NCI-H446 treated with DMSO at 0.1 percent for 48 hours (cell line): Measurements from ENCODE around the gene EHMT1.

Experiments
- DNase-seq: peaks from one replicate; lab custom pipeline; 2025; lab: John Stamatoyannopoulos, UW

The EHMT1 gene

DNA sequence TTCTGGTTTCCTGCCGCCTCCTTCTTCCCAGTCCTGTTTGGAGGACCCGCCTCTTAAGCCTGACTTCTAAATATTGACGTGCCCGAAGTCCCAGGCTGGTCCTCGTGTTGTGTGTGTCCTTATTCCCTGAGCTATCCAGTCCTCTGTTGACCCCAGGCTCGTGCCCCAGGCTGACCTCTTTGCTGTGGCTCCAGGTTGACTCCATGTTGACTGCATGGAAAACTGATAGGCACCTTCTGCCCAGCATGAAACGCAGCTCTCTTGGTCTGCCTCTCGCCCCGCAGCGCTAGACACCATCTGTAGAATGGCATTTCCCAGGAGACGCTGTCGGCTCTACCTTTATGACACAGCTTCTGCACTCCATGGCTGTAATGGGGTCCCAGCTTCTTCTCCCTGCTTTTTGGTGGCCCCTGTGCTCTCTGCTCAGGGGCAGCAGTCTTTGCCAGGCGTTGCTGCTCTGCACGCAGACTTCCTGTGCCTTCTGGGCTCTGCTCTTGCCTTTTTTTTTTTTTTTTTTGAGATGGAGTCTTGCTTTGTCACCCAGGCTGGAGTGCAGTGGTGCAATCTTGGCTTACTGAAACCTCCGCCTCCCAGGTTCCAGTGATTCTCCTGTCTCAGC is 28.4 kb downstream of the EHMT1 start:
- no peak for DNase-seq

GRCh38 chr9:137648396-137648795 is 29.6 kb downstream of the EHMT1 start:
- DNase-seq: no peak

- DNase-seq: no peak
These were observed 30.7 kb downstream of the EHMT1 start for GRCh38 chr9:137649553-137649952.

GRCh38 chr9:137650259-137650658 is 31.5 kb downstream of the EHMT1 start:
- DNase-seq: no peak

- DNase-seq: no peak
These were observed 32.0 kb downstream of the EHMT1 start for GRCh38 chr9:137650779-137651178.

DNA sequence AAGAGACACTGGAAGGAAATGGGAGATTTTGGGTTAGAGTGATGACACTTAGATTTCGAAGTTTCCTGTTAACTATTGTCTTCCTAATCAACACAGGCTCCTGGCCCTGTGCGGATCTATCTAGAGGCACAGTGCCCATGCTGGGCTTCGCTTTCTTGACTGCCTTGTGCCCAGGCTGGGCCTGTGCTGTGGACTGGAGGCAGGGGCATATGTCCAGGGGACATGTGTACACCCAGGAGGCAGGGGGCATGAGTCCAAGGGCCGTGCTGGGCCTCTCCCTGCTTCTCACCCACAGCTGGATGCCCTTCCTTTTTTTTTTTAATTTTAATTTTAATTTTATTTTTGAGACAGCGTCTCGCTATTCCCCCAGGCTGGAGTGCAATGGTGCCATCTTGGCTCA is 37.6 kb downstream of the EHMT1 start:
- DNase-seq: no peak

GRCh38 chr9:137657606-137658005 is 38.8 kb downstream of the EHMT1 start:
- no peak for DNase-seq

DNA sequence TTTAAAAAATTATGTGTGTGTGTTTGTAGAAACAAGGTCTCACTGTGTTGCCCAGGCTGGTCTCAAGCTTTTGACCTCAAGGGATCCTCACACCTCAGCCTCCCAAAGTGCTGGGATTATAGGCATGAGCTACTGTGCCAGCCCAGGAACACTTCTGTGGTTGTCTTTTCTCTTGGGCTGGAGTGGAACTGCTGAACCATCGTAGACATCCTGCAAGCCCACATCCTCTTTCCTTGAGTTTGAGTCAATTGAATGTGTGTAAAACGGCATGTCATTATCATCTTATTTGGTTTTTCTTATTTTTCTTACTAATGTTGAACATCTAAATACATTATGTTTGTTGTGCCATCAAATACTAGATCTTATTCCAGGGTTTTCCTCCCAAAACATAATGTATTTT is 40.0 kb downstream of the EHMT1 start:
- DNase-seq: no peak

- no peak for DNase-seq
These were observed 41.3 kb downstream of the EHMT1 start for GRCh38 chr9:137660144-137660543.

GRCh38 chr9:137663584-137663983 is 44.8 kb downstream of the EHMT1 start:
- DNase-seq: no peak

DNA sequence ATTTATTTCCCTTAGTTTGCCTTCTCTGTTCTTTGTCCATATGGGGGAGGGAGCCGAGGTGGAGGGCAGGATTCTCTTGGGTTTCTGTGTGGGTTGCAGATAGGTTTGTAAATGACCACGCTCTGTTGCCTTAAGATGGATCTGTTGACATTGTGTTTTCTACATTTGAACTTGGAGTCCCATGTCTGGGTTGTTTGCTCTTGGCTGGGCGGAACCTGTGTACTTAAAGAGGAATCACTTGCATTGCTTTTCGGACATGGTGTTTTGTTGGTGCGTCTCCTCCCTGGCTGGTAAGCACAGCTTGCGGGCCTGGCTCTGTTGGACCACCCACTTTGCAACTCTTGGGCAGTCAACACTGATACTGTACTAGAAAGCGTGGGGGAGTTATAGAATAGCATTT is 45.9 kb downstream of the EHMT1 start:
- no peak for DNase-seq

- DNase-seq: no peak
These were observed 46.4 kb downstream of the EHMT1 start for GRCh38 chr9:137665226-137665625.

GRCh38 chr9:137665697-137666512 is 47.1 kb downstream of the EHMT1 start:
- DNase-seq: no peak

DNA sequence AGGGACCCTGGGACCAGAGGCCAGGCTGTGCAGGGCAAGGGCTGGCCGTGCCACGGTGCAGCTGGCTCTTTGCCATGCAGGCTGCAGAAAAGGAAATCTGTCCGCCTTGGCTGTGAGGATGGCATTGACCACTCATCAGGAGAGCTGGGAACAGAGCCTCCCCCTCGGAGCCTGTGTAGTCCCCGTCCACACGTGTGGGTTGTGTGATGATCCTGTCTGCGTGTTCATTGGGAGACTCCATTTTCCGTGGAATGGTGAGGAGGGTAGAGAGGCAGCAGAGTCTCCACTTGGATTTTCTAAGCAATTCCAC is 47.7 kb downstream of the EHMT1 start:
- no peak for DNase-seq

DNA sequence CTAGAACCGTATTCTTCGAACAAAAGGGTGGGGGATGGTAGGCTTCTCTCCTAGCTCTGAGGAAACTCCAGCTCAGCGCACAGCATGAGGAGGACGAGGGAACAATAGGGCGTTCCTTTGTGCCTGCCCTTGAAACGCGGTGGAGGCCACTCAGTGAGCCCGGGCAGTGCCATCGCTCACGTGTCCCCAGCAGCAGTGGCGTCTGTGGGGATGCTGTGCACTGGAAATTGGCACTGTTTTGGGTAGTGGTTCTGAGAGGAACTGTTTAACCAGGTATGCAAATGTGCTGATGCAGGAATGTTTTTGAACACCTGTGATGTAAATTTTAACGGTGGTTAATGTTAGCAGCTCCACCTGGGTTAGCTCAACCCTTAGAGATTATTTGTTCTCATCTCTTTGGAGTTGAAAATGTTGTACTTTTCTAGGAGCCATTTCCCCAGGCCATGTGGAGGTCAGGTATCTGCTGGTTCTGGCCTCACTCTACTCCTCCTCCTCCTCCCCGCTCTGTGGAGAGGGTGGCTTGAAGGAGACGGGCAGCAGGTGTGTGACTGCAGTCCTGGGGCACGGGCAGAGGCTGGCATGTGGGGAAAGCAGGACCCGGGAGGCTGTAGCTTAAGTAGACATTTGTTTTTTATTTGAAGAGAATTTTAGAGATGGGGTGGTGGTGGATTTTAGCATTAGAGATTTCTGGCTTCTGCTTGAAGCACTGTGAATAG is 48.3 kb downstream of the EHMT1 start:
- DNase-seq: no peak

DNA sequence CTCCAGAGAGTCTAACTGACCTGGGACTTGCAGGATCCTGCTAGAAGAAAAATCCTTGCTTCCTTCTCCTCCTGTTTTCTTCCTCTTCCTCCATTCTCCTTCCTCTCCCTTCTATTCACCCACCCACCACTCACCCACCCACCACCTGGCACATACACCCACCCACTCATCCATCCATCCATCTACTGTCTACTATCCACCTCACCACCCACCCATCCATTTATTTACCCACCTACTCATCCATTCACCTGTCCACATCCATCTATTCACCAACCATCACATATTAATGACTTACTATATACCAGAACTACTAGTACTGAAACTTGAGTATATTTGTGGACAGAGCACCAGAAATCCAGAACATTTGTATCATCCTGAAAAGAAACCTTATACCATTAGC is 49.4 kb downstream of the EHMT1 start:
- no peak for DNase-seq

GRCh38 chr9:137669261-137669672 is 50.5 kb downstream of the EHMT1 start:
- DNase-seq: no peak

DNA sequence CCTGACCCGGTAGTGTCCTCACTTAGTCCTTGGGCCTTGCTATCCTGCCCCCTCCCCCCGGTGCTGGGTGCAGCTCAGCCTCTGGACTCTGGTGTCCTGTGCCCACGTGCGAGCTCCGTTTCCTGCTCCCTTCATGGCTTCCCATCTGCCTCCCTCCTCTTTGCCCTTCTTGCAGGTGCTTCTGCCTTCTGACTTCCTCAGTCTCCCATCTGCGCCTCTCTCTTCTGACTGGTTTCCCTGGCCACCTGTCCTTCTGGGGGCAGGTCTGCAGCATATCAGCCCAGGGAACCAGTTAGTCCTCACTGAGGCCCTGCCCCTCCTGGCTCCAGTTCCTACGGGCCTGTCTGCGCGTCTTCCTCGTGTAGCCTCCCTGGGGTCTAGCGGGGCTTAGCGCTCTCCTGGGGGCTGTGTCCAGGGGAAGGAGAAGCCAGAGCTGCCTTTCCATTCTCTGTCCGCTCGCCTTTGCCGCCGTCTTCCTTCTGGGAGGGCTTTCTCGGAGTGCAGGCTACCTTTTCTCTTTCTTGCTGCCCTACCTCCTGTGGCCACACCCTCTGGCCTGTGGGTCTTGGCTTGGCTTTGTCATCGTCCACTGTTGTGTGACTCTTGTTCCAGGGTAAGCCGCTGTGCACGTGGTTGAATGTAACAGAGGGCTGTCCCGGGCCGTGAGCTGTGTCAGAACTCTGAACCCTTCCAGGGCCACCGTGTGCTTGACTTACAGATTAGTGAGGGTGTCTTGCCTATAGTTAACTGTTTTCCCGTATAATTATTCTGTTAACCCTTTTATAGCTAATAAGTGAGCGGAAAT is 51.8 kb downstream of the EHMT1 start:
- DNase-seq: no peak

DNA sequence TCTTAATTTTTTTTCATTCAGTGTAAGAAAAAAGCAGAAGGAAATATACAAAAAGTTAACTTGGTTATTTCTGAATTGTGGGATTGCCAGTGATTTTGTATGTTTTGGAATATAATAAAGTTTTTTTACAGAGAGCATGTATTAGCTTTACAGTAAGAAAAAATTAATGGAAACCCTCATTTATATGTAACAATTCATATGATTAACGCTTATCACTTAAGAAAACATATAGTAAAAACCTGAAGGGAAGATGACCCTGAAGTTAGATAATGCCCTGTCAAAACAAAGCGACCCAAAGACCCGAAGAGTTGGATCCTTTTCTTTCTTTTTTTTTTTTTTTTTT is 52.4 kb downstream of the EHMT1 start:
- no peak for DNase-seq

GRCh38 chr9:137671721-137672120 is 52.9 kb downstream of the EHMT1 start:
- DNase-seq: no peak

GRCh38 chr9:137672907-137673791 is 54.3 kb downstream of the EHMT1 start:
- DNase-seq: peak; percentile 51

DNA sequence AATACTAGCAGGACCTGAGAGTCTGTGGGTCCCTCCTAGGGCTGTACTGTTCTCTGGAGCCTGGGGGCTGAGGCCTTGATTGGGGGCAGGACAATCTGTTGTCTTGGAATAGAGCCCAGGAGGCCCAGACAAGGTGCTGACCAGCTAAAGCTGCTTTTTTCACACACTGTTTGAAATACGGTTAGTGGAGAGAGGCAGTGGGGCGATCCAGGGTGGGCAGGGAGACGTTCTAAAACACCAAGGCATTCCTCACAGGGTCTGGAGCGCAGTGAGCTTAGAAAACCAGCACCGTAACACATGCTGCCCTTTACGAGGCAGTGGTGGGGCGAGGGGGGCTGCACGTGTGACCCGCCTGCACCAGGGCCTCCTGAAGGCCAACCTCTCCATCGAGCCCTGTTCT is 55.1 kb downstream of the EHMT1 start:
- DNase-seq: no peak
